GM12878 (cell line): ENCODE data around the gene PPP2R3A. TPM values are rescaled to one million over a fixed set of nuclear protein-coding genes. Genes with fewer than 3 reads are reported as not detected.

Source experiments
- ATAC-seq: fragments of 200-7000 bp; cut with Tn5 transposase; 3 replicates; pipeline ENCODE4 v1.9.1; 2020; ENCODE audit warnings: mild to moderate bottlenecking, moderate library complexity
- BruUV-seq: library from RNA; stranded (reverse); fragments of 400-500 nt; replicated peaks from 2 replicates; lab custom pipeline; 2021; lab: Mats Ljungman, UMichigan
- CTCF ChIA-PET: fragments of 300-600 bp; sonication (Branson Sonifier 250); formaldehyde crosslinking; extraction: SDS; loops from one replicate; lab custom pipeline; 2021; ENCODE audit warnings: inconsistent platforms; lab: Yijun Ruan, JAX
- POLR2A ChIA-PET: fragments of 350-600 bp; formaldehyde crosslinking; extraction: SDS; loops from one replicate; lab custom pipeline; 2021; ENCODE audit warnings: inconsistent platforms; lab: Charles Lee
- RAD21 ChIA-PET: fragments of 300-600 bp; sonication (Branson Sonifier 250); formaldehyde crosslinking; loops from one replicate; lab custom pipeline; 2023; ENCODE audit warnings: antibody characterized with exemption; ENCODE audit not compliant: unreplicated experiment; lab: Charles Lee
- SMC1A ChIA-PET: fragments of 300-600 bp; sonication (Branson Sonifier 250); formaldehyde crosslinking; loops from one replicate; lab custom pipeline; 2023; ENCODE audit not compliant: unreplicated experiment, uncharacterized antibody; lab: Charles Lee
- DNase-seq: peaks from one replicate; pipeline ENCODE4 v3.0.0-alpha.2; 2011; ENCODE audit warnings: low read depth, low spot score
- FAIRE-seq: peaks from 3 replicates; lab custom pipeline; 2011; peaks lifted over from hg19 to GRCh38; lab: Jason Lieb, UNC
- H2AFZ ChIP-seq: 2 replicates; pipeline ENCODE4 v1.6.0; 2011; ENCODE audit warnings: low read depth, low read length, control low read depth; ENCODE audit not compliant: control insufficient read depth
- H3K27ac ChIP-seq: 2 replicates; pipeline ENCODE4 v1.5.1; 2011; ENCODE audit warnings: control low read depth; ENCODE audit not compliant: control insufficient read depth, insufficient read depth
- H3K27me3 ChIP-seq, 2 experiments: replicated peaks in 1 of 2; 2 replicates each; pipeline versions ENCODE4 v1.6.0 to v1.6.1; 2011; ENCODE audit warnings: low read length in 1 of 2; ENCODE audit not compliant: control insufficient read depth in 2 of 2, insufficient read depth in 2 of 2
- H3K36me3 ChIP-seq, 2 experiments: 2 replicates each; pipeline ENCODE4 v1.5.1; 2011; ENCODE audit warnings: low read length in 1 of 2; ENCODE audit not compliant: control insufficient read depth in 2 of 2, insufficient read depth in 2 of 2
- H3K4me1 ChIP-seq: 2 replicates; pipeline ENCODE4 v1.6.1; 2011; ENCODE audit warnings: mild to moderate bottlenecking, low read length, moderate library complexity, mixed read lengths; ENCODE audit not compliant: control insufficient read depth, insufficient read depth
- H3K4me2 ChIP-seq: 2 replicates; pipeline ENCODE4 v1.6.0; 2011; ENCODE audit warnings: control low read depth; ENCODE audit not compliant: control insufficient read depth, insufficient read depth
- H3K4me3 ChIP-seq: fragments of 200-600 bp; sonication (generic); 2 replicates; pipeline ENCODE4 v1.5.1; 2016
- H3K79me2 ChIP-seq: 2 replicates; pipeline ENCODE4 v1.6.0; 2011; ENCODE audit warnings: low read length; ENCODE audit not compliant: control insufficient read depth, insufficient read depth
- H3K9ac ChIP-seq: 2 replicates; pipeline ENCODE4 v1.8.0; 2011; ENCODE audit warnings: low read length, control low read depth, mixed read lengths; ENCODE audit not compliant: control insufficient read depth, insufficient read depth
- H3K9me3 ChIP-seq: replicated peaks from 3 replicates; pipeline ENCODE4 v1.5.1; 2011; ENCODE audit warnings: mild to moderate bottlenecking, low read length; ENCODE audit not compliant: control insufficient read depth, insufficient read depth
- H4K20me1 ChIP-seq: 2 replicates; pipeline ENCODE4 v1.6.0; 2011; ENCODE audit not compliant: control insufficient read depth, insufficient read depth
- ETV6 ChIP-seq, 2 experiments: fragments of 450-650 bp in 1 of 2; IDR thresholded peaks in 1 of 2; conservative IDR thresholded peaks in 1 of 2; 2 replicates each; pipeline ENCODE4 v1.6.1; 2014; ENCODE audit warnings: antibody characterized with exemption in 1 of 2, borderline replicate concordance in 1 of 2, low read depth in 1 of 2, mild to moderate bottlenecking in 1 of 2, moderate library complexity in 1 of 2
- HCFC1 ChIP-seq: fragments of 150-350 bp; IDR thresholded peaks from 2 replicates; pipeline ENCODE4 v1.6.1; 2014; ENCODE audit warnings: low read length
- NR2C1 ChIP-seq: fragments of 450-650 bp; IDR thresholded peaks from 2 replicates; pipeline ENCODE4 v1.6.1; 2017; ENCODE audit warnings: antibody characterized with exemption, mild to moderate bottlenecking, moderate library complexity
- NR2F1 ChIP-seq: fragments of 450-650 bp; conservative IDR thresholded peaks from 2 replicates; pipeline ENCODE4 v1.6.1; 2017; ENCODE audit warnings: mild to moderate bottlenecking
- STAT1 ChIP-seq: fragments of 450-650 bp; conservative IDR thresholded peaks from 2 replicates; pipeline ENCODE4 v1.6.1; 2014; ENCODE audit warnings: antibody characterized with exemption, mild to moderate bottlenecking
- WGBS: methylation state at CpG from one replicate; pipeline ENCODE4 v1.1.6; 2016; ENCODE audit warnings: low lambda C conversion rate; ENCODE audit not compliant: insufficient replicate concordance, insufficient coverage; ENCODE audit errors: missing lambda C conversion rate; 5-methylcytosine and 5-hydroxymethylcytosine counted together
- in situ Hi-C: fragments of 300-500 bp; cut with MboI; formaldehyde crosslinking; loops from 9 replicates; pipeline ENCODE4 v1.14.3; 2018; ENCODE audit warnings: mixed read lengths
- intact Hi-C: fragments of 100-400 bp; cut with micrococcal nuclease; formaldehyde crosslinking; loops from one replicate; pipeline ENCODE4 v1.14.2; 2022; ENCODE audit not compliant: unreplicated experiment
- polyA plus RNA-seq, 11 experiments: library from polyadenylated mRNA; depleted of rRNA in 4 of 11; unstranded in 6 of 11; stranded (reverse) in 5 of 11; fragments of >200 nt; fragmentation: Nextera tagmentation in 4 of 11; fragmentation: Illumina TruSeq in 1 of 11; extraction: Ambion mirVana in 4 of 11; extraction: Trizol in 1 of 11; gene quantifications; 1 replicate in 1 of 11; 2 replicates in 10 of 11; pipeline versions ENCODE4 v1.2.1 to v1.2.3, GENCODE V29; 2011 to 2016; ENCODE audit warnings: inconsistent platforms in 2 of 11, missing spikeins in 2 of 11, low read depth in 1 of 11
- total RNA-seq, 4 experiments: library from RNA; depleted of rRNA in 3 of 4; stranded (reverse); fragments of >200 nt in 3 of 4; fragmentation: Illumina TruSeq in 1 of 4; extraction: Trizol in 1 of 4; gene quantifications; 2 replicates each; pipeline versions ENCODE4 v1.2.1 to v1.2.3, GENCODE V29; 2013 to 2021
- TF ChIP-seq, protein P1 (sequence below): fragments of 450-650 bp; IDR thresholded peaks from 2 replicates; pipeline ENCODE4 v1.6.1; 2017; ENCODE audit warnings: antibody characterized with exemption, mild to moderate bottlenecking, moderate library complexity
- TF ChIP-seq, protein P2 (sequence below): fragments of 450-650 bp; IDR thresholded peaks from 2 replicates; pipeline ENCODE4 v1.6.1; 2018; ENCODE audit warnings: mild to moderate bottlenecking, low read depth, moderate library complexity; ENCODE audit not compliant: partially characterized antibody
- TF ChIP-seq, protein P3 (sequence below): IDR thresholded peaks from 2 replicates; pipeline ENCODE4 v1.6.1; 2011; ENCODE audit warnings: mild to moderate bottlenecking, low read depth, low read length, moderate library complexity; ENCODE audit not compliant: insufficient replicate concordance
- TF ChIP-seq, protein P4 (sequence below): IDR thresholded peaks from 2 replicates; pipeline ENCODE4 v1.6.1; 2012; ENCODE audit warnings: mild to moderate bottlenecking, low read depth, low read length
- TF ChIP-seq, protein P5 (sequence below): fragments of 450-650 bp; IDR thresholded peaks from 2 replicates; pipeline ENCODE4 v1.6.1; 2018; ENCODE audit warnings: borderline replicate concordance, mild to moderate bottlenecking; ENCODE audit not compliant: partially characterized antibody

PPP2R3A gene
- total and polyA plus RNA-seq, 10 of the 15 experiments (the other 5 are each of a cell fraction or from before 2014, with no cell fraction given) = under 0.01 to 0.16 (median 0.06) TPM; not detected in 5

DNA sequence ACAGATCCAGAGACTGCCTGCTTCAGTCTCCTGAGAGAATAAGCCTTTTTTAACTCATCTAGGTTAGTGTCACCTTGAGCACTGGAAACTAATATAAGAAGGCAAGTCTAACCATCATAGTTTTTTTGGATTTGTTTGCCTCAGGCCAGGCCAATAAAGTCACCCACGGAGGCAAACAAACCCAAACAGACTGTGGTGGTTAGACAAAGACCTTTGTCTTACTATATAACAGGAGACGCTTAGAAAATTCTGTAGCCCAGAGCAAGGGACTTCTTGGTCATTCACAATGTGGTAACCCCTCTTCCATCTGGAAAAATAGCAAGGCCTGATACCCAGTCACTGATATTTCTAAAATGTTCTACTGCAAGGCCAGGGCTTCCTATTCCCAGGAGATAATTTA, 45.3 kb upstream of the PPP2R3A start:
- ChIA-PET CTCF (interaction anchor here (3.8 kb wide), 1 partner anchor 122 kb away, joined by 18 read pairs; no protein-coding TSS in a partner anchor), RAD21 (no interaction called here), SMC1A (interaction anchor here (1.5 kb wide), 1 partner anchor 121 kb away, joined by 4 read pairs; no protein-coding TSS in a partner anchor), POLR2A (no interaction called here)
- no TSS peak for BruUV-seq
- Histone ChIP-seq H3K4me2 (no peak overlapping the region), H3K4me3 (no peak overlapping the region), H3K27ac (no peak overlapping the region), H3K9me3 (no peaks in the 10 kb centered on the region), H2AFZ (no peak overlapping the region), H3K36me3 (no peaks in the 10 kb centered on the region), H3K79me2 (no peaks in the 10 kb centered on the region), H4K20me1 (no peaks in the 10 kb centered on the region), H3K9ac (no peak overlapping the region), H3K4me1 (no peaks in the 10 kb centered on the region), H3K27me3 (no peaks in the 10 kb centered on the region; a peak in 1 of 4 replicates)
- ATAC-seq (no peak), FAIRE-seq (no peak), DNase-seq (no peak)
- intact Hi-C loops = no loop called here
- WGBS = 50% methylated on average over 2 of the region's 2 CpGs
- in situ Hi-C loops = no loop called here
- no peak for TF ChIP-seq HCFC1
- TF ChIP-seq, protein P1, sequence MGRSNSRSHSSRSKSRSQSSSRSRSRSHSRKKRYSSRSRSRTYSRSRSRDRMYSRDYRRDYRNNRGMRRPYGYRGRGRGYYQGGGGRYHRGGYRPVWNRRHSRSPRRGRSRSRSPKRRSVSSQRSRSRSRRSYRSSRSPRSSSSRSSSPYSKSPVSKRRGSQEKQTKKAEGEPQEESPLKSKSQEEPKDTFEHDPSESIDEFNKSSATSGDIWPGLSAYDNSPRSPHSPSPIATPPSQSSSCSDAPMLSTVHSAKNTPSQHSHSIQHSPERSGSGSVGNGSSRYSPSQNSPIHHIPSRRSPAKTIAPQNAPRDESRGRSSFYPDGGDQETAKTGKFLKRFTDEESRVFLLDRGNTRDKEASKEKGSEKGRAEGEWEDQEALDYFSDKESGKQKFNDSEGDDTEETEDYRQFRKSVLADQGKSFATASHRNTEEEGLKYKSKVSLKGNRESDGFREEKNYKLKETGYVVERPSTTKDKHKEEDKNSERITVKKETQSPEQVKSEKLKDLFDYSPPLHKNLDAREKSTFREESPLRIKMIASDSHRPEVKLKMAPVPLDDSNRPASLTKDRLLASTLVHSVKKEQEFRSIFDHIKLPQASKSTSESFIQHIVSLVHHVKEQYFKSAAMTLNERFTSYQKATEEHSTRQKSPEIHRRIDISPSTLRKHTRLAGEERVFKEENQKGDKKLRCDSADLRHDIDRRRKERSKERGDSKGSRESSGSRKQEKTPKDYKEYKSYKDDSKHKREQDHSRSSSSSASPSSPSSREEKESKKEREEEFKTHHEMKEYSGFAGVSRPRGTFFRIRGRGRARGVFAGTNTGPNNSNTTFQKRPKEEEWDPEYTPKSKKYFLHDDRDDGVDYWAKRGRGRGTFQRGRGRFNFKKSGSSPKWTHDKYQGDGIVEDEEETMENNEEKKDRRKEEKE = no peak
- TF ChIP-seq ETV6 (conservative IDR thresholded peaks at IDR 0.05 in 1 of 2, IDR thresholded peaks at IDR 0.05 in 1 of 2; ENCODE audit: borderline replicate concordance in 1 of 2, low read depth in 1 of 2) = no peak
- TF ChIP-seq, protein P2, sequence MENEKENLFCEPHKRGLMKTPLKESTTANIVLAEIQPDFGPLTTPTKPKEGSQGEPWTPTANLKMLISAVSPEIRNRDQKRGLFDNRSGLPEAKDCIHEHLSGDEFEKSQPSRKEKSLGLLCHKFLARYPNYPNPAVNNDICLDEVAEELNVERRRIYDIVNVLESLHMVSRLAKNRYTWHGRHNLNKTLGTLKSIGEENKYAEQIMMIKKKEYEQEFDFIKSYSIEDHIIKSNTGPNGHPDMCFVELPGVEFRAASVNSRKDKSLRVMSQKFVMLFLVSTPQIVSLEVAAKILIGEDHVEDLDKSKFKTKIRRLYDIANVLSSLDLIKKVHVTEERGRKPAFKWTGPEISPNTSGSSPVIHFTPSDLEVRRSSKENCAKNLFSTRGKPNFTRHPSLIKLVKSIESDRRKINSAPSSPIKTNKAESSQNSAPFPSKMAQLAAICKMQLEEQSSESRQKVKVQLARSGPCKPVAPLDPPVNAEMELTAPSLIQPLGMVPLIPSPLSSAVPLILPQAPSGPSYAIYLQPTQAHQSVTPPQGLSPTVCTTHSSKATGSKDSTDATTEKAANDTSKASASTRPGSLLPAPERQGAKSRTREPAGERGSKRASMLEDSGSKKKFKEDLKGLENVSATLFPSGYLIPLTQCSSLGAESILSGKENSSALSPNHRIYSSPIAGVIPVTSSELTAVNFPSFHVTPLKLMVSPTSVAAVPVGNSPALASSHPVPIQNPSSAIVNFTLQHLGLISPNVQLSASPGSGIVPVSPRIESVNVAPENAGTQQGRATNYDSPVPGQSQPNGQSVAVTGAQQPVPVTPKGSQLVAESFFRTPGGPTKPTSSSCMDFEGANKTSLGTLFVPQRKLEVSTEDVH = no peak
- TF ChIP-seq NR2F1 = no peak
- TF ChIP-seq STAT1 = no peak
- TF ChIP-seq, protein P3, sequence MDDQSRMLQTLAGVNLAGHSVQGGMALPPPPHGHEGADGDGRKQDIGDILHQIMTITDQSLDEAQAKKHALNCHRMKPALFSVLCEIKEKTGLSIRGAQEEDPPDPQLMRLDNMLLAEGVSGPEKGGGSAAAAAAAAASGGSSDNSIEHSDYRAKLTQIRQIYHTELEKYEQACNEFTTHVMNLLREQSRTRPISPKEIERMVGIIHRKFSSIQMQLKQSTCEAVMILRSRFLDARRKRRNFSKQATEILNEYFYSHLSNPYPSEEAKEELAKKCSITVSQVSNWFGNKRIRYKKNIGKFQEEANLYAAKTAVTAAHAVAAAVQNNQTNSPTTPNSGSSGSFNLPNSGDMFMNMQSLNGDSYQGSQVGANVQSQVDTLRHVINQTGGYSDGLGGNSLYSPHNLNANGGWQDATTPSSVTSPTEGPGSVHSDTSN = no peak
- no peak for TF ChIP-seq NR2C1
- TF ChIP-seq, protein P4, sequence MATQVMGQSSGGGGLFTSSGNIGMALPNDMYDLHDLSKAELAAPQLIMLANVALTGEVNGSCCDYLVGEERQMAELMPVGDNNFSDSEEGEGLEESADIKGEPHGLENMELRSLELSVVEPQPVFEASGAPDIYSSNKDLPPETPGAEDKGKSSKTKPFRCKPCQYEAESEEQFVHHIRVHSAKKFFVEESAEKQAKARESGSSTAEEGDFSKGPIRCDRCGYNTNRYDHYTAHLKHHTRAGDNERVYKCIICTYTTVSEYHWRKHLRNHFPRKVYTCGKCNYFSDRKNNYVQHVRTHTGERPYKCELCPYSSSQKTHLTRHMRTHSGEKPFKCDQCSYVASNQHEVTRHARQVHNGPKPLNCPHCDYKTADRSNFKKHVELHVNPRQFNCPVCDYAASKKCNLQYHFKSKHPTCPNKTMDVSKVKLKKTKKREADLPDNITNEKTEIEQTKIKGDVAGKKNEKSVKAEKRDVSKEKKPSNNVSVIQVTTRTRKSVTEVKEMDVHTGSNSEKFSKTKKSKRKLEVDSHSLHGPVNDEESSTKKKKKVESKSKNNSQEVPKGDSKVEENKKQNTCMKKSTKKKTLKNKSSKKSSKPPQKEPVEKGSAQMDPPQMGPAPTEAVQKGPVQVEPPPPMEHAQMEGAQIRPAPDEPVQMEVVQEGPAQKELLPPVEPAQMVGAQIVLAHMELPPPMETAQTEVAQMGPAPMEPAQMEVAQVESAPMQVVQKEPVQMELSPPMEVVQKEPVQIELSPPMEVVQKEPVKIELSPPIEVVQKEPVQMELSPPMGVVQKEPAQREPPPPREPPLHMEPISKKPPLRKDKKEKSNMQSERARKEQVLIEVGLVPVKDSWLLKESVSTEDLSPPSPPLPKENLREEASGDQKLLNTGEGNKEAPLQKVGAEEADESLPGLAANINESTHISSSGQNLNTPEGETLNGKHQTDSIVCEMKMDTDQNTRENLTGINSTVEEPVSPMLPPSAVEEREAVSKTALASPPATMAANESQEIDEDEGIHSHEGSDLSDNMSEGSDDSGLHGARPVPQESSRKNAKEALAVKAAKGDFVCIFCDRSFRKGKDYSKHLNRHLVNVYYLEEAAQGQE = no peak
- TF ChIP-seq, protein P5, sequence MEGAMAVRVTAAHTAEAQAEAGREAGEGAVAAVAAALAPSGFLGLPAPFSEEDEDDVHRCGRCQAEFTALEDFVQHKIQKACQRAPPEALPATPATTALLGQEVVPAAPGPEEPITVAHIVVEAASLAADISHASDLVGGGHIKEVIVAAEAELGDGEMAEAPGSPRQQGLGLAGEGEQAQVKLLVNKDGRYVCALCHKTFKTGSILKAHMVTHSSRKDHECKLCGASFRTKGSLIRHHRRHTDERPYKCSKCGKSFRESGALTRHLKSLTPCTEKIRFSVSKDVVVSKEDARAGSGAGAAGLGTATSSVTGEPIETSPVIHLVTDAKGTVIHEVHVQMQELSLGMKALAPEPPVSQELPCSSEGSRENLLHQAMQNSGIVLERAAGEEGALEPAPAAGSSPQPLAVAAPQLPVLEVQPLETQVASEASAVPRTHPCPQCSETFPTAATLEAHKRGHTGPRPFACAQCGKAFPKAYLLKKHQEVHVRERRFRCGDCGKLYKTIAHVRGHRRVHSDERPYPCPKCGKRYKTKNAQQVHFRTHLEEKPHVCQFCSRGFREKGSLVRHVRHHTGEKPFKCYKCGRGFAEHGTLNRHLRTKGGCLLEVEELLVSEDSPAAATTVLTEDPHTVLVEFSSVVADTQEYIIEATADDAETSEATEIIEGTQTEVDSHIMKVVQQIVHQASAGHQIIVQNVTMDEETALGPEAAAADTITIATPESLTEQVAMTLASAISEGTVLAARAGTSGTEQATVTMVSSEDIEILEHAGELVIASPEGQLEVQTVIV = no peak
